SIG-M5 (cell line): ENCODE measurements around the gene LGALS7.

Experiments
- DNase-seq: peaks from one replicate; lab custom pipeline; 2025; lab: John Stamatoyannopoulos, UW

LGALS7 gene

GRCh38 chr19:38726761-38727301, 46.5 kb downstream of the LGALS7 start:
- no peak for DNase-seq

- DNase-seq, result no peak
Measured at GRCh38 chr19:38726284-38726673, 47.0 kb downstream of the LGALS7 start.

GRCh38 chr19:38725469-38726283, 47.6 kb downstream of the LGALS7 start:
- no peak for DNase-seq

- DNase-seq, result no peak
Measured at GRCh38 chr19:38723990-38724854, 49.1 kb downstream of the LGALS7 start.

GRCh38 chr19:38723606-38723965, 49.7 kb downstream of the LGALS7 start:
- no peak for DNase-seq

- no peak for DNase-seq
Measured at GRCh38 chr19:38722947-38723605, 50.2 kb downstream of the LGALS7 start.

GRCh38 chr19:38721979-38722773, 51.1 kb downstream of the LGALS7 start:
- no peak for DNase-seq

- no peak for DNase-seq
Measured at GRCh38 chr19:38721496-38721895, 51.8 kb downstream of the LGALS7 start.
